ENCODE measurements around the gene LIN7B. TPM values are rescaled to one million over a fixed set of nuclear protein-coding genes. Genes with fewer than 3 reads are reported as not detected.

LIN7B gene, protein sequence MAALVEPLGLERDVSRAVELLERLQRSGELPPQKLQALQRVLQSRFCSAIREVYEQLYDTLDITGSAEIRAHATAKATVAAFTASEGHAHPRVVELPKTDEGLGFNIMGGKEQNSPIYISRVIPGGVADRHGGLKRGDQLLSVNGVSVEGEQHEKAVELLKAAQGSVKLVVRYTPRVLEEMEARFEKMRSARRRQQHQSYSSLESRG
- 2.2 and 3.7 TPM in 2 replicates for total RNA-seq

DNA sequence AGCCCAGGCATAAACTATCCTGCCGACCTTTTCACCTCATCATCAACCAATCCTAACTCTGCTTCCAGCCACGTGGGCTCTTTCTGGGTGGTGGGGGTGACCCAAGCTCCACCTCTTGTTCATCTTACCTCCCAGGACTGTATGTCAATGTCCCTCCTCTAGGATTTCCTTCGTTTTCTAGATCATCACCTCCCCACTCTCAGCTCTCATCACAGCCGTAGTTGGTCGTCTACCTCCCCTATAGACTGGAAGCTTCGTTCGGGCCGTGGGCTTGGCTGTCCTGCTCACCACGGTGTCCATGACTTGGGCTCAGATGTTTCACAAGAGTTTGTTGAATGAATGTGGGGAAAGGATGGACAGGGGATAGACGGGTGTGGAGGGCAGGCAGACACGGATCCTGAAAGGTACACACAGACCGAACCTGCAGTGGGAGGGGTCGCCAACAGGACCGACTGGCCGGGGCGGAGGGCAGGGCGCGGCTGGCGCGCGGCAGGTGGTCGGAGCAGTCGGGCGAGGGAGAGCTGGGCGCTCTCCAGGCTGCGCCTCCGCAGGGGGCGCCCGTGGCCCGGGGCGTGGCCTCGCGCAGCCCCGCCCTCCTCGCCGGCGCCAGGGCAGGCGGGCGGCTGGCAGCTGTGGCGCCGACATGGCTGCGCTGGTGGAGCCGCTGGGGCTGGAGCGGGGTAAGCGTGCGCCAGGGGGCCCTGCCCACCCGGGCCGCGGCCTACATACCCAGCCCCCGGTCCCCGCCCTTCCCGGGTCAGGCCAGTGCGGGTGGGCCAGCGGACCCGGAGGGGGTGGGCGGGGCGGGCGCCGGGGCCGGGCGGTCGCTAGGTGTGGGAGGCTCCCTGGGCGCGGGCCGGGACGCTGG is at the start of gene LIN7B:
LIN7B (plus strand) TSS at position 609 of the 868 bp plus-strand sequence; CDS start at position 644, 35 bp downstream.
- no peak for DNase-seq (ENCODE audit: low read depth)
- peak within 1 kb of the TSS; percentile 76 for H3K4me3 ChIP-seq (ENCODE audit: low read depth, low read length)
- TF ChIP-seq, protein P1, sequence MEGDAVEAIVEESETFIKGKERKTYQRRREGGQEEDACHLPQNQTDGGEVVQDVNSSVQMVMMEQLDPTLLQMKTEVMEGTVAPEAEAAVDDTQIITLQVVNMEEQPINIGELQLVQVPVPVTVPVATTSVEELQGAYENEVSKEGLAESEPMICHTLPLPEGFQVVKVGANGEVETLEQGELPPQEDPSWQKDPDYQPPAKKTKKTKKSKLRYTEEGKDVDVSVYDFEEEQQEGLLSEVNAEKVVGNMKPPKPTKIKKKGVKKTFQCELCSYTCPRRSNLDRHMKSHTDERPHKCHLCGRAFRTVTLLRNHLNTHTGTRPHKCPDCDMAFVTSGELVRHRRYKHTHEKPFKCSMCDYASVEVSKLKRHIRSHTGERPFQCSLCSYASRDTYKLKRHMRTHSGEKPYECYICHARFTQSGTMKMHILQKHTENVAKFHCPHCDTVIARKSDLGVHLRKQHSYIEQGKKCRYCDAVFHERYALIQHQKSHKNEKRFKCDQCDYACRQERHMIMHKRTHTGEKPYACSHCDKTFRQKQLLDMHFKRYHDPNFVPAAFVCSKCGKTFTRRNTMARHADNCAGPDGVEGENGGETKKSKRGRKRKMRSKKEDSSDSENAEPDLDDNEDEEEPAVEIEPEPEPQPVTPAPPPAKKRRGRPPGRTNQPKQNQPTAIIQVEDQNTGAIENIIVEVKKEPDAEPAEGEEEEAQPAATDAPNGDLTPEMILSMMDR (conservative IDR thresholded peaks at IDR 0.05; ENCODE audit: low read depth, low read length) = peak; percentile 29

DNA sequence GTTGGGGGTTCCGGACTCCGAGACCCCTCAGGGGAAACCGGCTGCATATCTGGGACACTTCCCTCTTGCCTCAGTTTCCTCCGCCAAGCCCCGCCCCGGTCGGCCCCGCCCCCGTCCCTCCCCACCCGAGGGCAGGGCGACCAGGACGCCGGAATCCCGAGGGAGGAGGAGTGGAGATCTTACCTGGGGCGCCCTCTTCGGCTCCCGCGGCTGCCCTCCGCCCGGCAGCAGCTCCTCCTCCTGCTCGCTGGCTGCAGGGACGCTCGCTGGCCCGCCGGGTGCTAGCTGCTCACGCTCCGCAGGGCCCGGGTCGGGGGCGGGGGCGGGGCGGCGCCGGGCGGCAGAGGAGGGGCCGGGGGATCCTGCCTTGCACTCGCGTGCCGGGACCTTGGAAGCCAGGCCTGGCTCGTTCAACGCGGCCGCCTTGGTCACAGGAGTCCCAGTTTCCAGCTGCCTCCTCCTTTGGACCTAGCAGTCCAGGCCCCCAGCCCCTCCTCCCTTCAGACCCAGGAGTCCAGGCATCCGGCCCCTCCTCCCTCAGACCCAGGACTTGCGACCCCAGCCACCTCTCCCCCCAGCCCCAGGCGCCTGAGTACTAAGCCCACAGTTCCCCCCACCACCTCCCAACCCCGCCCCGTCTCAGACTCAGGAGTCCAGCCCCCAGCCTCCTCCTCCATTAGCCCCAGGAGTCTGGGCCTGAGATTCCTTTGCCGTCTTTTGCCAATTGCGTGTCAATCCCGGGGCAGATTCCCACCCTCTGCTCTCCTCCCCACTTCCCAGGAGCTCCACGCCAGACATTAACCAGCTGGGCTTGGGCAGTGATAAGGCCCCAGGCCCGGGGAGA is 49.2 kb upstream of the LIN7B start, which contains the start of gene NTF4:
NTF4 (minus strand) TSS at position 51 of the 844 bp plus-strand sequence. CDS start 2,821 bp downstream, outside the sequence.
- TF ChIP-seq, protein P1 (conservative IDR thresholded peaks at IDR 0.05; ENCODE audit: low read depth, low read length) = no peak
- no peak for DNase-seq (ENCODE audit: low read depth)
- H3K4me3 ChIP-seq (ENCODE audit: low read depth, low read length) = no peak within 1 kb of the TSS

DNA sequence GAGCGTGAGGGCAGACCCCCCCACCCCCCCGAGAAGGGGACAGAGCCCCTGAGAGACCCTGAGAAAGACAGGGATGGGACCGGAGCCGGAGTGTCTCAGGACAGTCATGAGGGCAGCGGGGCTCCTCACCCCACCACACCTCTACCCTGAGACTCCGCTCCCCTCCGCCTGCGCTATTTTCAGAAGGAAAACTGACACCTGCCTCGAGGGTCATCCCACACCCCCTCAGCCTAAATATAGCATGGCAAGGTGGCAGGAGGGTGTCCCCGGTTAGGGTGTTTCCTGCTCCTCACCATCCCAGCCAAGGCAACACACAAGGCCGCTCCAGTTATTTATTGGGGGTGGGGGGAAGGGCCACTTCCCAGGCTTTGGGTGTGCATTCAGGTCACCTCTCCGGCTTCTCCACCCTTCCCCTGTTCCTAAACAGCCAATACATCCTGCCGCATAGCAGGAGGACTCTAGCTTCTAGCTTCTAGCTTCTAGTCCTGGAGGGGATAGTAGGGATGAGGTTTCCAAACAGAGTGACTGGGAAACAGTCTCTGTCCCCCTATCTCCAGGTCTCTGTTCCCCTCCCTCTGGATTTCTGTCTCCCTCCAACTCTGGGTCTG is 48.2 kb upstream of the LIN7B start:
- TF ChIP-seq, protein P1 (conservative IDR thresholded peaks at IDR 0.05; ENCODE audit: low read depth, low read length) = no peak
- no peak for DNase-seq (ENCODE audit: low read depth)

DNA sequence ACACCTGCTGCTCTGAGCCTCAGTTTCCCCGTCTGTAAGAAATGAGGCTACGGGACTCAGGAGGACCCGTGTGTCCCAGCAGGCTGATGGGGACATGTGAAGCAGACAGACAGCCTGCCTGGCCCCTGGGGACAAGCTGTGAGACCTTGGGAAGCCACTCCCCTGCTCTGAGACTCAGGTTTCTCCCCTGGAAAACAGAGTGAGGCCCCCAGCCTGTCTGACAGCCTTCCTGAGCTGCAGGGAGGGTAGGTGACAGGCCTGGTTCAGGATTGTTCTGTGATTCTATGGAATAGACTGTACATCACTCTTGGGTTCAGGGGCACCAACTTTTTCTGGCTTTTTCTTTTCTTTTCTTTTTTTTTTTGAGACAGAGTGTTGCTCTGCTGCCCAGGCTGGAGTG is 46.6 kb upstream of the LIN7B start:
- TF ChIP-seq, protein P1 (conservative IDR thresholded peaks at IDR 0.05; ENCODE audit: low read depth, low read length) = no peak
- no peak for DNase-seq (ENCODE audit: low read depth)

More for the DNA sequence above, 48.2 kb upstream of the LIN7B start:
- H3K4me3 ChIP-seq (ENCODE audit: low read depth, low read length) = no peak overlapping the region

DNA sequence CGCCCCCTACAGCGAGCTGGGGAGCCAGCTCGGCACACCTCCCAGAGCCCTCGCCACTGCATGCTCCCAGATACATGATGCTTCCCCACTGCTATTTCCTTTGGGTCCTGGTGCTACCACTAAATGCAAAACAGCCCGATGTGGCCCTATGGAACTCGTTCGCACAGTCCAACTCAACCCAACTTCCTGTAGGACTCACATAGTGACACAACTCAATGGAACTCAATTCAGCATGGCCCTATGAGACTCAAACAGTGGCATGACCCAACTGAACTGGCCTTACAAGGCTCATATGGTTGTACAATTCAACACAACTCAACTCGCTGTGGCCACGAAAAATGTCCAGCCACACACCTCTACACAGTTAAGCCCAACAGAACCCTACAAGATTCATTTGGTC is 45.1 kb upstream of the LIN7B start:
- no peak overlapping the region for H3K4me3 ChIP-seq (ENCODE audit: low read depth, low read length)
- TF ChIP-seq, protein P1 (conservative IDR thresholded peaks at IDR 0.05; ENCODE audit: low read depth, low read length) = no peak
- no peak for DNase-seq (ENCODE audit: low read depth)

More for the DNA sequence above, 46.6 kb upstream of the LIN7B start:
- H3K4me3 ChIP-seq (ENCODE audit: low read depth, low read length) = no peak overlapping the region

DNA sequence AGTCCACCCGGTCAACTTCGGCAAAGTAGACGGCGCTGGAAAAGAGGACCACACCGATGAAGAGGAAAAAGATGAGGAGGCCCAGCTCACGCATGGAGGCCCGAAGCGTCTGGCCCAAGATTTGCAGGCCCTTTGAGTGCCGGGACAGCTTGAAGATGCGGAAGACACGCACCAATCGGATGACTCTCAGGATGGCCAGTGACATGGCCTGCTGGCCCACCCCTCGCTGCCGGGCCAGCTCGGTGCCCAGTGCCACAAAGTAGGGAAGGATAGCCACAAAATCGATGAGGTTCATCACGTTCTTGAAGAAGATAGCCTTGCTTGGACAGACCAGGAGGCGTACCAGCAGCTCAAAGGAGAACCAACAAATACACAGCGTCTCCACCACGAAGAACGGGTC is 43.8 kb upstream of the LIN7B start:
- TF ChIP-seq, protein P1 (conservative IDR thresholded peaks at IDR 0.05; ENCODE audit: low read depth, low read length) = no peak
- no peak for DNase-seq (ENCODE audit: low read depth)
- no peak overlapping the region for H3K4me3 ChIP-seq (ENCODE audit: low read depth, low read length)

Data from epithelial cell of proximal tubule (primary cell).